HG03060 (cell line): Measurements from ENCODE around the gene CACNA2D3.

ENCODE experiments used
- ATAC-seq: cut with Tn5 transposase; IDR thresholded peaks from one replicate; pipeline ENCODE4 v1.9.1; 2021; ENCODE audit warnings: low read depth, moderate number of reproducible peaks; ENCODE audit not compliant: unreplicated experiment

The CACNA2D3 gene

DNA sequence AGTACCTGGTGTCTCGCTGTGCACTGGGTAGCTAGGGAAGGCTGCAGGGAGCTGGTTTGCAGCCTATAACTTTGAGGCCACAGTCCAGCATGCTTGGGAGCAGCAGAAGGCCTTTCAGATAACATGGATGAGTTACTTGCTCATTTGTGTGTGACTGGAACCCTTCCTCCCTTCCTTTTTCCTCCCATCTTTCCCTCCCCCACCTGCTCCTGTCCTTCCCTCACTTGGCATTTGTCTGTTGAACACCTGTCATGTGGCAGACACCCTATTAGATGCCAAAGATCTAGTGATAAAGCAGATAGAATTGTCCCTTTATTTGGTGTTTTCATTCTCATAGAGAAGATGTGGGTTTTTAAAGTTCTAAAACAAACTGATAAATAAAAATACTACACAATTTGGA, 733.9 kb downstream of the CACNA2D3 start:
- no peak for ATAC-seq

DNA sequence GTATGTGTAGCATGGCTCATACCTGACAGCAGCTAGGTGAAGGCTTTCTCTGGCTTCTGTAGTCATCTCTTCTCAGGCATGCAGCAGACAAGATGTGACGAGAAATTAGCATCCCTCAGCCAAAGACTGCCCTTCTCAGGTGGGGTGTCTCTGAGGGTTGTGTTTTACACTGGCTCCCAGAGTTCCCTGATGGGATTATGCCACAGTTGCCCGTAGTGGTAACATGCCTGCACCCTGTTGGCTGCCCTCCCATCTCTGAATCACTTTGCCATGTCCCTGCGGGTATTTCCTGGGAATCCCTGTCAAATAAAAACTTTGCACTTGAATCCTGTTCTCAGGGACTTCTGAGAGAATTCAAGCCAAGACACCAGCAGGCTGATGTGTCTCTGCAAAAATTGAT, 735.0 kb downstream of the CACNA2D3 start:
- no peak for ATAC-seq

GRCh38 chr3:54858093-54858785, 735.9 kb downstream of the CACNA2D3 start:
- no peak for ATAC-seq

GRCh38 chr3:54859184-54859583, 736.8 kb downstream of the CACNA2D3 start:
- ATAC-seq = no peak

- no peak for ATAC-seq
Measured at GRCh38 chr3:54861248-54862067, 739.1 kb downstream of the CACNA2D3 start.

GRCh38 chr3:54862526-54862925, 740.2 kb downstream of the CACNA2D3 start:
- no peak for ATAC-seq

DNA sequence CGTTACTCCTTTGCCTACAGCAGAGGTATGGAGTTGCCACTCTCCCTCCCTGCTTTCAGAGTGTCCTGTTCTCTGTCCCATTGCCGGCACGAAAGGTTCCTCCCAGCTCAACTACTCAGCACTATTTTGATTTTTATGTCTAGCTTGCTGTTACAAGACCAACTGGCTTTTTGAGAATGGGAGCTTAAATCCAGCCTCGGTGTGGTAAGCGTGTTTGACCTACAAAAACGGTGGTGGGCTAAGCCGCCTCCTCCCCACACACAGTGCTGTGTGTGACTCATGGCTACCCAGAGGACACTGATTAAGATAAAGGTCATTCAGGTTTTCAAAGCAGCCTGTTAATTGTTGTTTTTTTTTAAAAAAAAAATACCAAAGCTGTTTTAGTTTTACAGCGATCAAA, 741.0 kb downstream of the CACNA2D3 start:
- ATAC-seq = no peak

- ATAC-seq = no peak
Measured at GRCh38 chr3:54863786-54864185, 741.4 kb downstream of the CACNA2D3 start.

GRCh38 chr3:54865316-54865715, 743.0 kb downstream of the CACNA2D3 start:
- ATAC-seq = no peak

DNA sequence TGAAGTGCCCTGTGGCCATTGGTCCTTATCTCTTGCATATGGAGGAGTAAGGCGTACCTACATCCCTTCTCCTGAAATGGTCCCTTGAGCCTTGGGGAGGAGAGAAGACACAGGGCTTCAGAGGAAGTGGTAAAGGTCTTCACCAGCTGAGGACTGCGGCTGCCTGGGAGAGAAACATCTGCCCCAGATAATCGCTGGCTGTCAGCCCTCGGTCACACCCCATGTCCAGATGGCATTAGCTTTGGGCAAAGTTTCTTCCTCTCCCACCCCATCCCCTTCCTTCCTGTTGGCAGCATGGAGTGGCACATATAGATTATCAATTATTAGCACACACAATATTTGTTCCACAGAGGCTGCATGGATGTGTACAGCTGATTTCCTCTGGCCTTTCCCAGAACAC, 743.9 kb downstream of the CACNA2D3 start:
- ATAC-seq = no peak

GRCh38 chr3:54870423-54870822, 748.1 kb downstream of the CACNA2D3 start:
- no peak for ATAC-seq

DNA sequence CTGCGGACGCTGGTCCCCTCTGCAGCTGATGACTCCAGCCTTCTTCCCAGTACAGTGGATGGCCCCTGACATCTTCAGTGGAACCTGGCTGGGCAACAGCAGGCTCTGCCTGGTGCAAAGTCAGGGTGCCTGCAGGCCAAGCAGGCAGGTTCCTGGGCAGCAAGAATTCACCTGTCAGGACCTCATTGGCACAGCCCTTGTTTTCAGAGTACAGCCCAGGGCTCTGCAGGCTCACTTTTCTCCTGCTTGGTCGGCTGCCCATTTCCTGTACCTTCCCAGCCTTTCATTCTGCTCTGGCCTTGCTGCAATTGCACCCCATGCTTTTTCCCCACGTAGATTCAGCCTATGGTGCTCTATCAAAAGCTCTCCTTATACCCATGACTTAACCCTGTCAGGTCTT, 749.5 kb downstream of the CACNA2D3 start:
- ATAC-seq = no peak

DNA sequence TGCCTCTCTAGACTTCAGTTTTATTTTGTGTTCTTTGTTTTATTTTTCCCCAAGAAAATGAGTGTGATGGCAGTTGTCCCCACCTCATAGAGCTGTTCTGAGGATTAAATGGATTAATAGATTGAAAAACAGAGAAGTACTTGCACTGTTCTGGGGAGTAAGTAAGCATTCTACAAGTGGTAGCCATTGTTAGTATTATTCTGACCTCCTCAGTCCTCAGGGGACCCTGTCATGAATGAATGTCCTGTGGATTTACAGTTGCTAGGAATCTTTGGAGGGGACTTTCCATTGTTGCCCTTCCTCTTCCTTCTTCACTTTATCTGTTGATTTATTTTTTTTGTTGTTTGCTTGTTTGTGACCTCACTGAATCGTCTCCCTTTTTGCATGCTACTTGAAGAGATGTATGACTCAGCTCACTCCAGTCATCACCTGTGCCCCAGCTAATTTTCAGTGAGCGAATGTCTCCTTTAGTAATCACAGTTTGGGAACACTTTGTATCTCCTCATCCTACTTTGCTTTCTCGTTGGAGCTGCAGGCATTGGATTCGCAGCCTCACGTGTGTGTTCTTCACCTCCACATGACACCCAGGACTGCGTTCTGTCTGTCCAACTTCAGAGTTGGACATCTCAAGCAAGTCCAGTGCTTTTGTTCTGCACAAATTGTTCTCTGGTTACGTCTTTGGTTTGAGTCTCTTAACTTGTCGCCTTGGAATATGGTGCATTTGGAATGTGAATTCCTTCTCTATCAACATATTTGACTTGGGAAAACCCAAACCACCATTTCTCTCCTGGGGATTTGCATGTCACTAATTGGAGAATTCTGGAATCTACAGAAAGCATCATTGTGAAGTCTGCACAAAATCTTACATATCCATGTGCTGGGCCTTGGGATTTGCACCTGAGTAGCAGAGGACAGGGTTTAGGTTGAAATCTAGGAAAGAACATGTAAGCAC, 751.0 kb downstream of the CACNA2D3 start:
- no peak for ATAC-seq

- no peak for ATAC-seq
Measured at GRCh38 chr3:54874816-54875556, 752.6 kb downstream of the CACNA2D3 start.

DNA sequence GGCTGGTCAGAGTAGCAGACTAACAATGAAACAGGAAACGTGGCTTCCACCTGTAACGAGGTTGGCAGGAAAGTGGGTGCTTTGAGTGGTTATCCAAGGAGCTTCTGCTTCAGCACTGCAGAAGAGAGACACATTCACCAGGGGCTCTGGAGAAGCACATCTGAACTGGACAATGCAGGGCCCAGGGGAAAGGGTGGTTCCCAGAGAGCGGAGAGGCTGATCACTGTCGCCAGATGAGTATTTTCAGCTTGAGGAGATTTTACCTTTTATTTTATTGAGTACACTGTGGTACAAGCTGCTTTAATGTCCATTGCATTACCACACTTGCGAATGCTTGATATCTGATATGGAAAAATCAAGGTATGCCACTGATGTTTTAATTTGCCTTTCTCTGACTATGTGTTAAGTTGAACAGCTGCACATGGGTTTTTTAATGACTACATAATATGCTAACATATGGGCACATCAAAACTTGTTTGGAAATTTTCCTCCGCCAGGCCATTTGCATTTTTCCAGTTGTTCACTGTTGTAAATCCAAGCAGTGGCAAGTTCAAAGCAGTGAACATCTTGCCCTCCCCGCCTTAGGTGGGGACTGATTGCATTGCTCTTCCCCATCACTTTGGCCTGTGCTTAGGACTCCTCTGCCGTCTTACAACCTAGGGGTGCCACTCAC, 753.4 kb downstream of the CACNA2D3 start:
- ATAC-seq = no peak

DNA sequence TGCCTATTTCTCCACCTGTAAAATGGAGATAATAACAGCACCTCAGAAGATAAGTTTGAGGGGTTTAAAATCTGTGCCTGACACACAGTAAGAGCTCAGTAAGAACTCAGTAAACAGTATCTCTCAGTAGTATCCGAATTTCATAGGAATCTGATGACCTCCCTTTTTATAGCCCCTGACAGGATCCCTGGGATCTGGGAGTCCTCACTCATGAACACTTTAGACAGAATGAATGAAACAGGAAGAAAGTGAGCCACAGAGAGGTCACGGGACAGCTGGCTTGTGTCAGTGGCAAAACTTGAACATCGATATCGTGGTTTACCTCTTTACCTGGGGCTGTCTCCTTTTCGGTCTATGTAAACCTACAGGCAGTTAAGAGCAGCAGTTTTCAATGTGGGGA, 754.3 kb downstream of the CACNA2D3 start:
- no peak for ATAC-seq

DNA sequence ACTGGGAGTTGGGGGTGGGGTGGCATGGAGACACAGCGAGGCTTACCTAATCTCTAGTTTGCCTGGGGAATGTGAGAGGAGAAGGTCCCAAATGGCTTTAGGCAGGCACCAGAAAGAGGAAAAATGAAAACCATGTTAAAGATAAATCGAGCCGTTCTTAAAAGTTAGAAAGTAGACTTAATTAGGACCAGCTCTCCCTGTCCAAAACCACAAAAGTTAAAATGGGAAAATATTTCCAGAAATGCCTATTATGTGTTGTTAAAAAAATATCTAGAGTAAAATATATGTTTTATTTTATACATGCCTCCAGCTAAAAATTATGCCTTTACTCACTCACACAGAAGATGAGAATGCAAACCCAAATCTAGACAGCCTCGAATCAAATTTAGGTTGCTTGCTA, 755.4 kb downstream of the CACNA2D3 start:
- no peak for ATAC-seq

GRCh38 chr3:54878145-54878544, 755.8 kb downstream of the CACNA2D3 start:
- ATAC-seq = no peak

DNA sequence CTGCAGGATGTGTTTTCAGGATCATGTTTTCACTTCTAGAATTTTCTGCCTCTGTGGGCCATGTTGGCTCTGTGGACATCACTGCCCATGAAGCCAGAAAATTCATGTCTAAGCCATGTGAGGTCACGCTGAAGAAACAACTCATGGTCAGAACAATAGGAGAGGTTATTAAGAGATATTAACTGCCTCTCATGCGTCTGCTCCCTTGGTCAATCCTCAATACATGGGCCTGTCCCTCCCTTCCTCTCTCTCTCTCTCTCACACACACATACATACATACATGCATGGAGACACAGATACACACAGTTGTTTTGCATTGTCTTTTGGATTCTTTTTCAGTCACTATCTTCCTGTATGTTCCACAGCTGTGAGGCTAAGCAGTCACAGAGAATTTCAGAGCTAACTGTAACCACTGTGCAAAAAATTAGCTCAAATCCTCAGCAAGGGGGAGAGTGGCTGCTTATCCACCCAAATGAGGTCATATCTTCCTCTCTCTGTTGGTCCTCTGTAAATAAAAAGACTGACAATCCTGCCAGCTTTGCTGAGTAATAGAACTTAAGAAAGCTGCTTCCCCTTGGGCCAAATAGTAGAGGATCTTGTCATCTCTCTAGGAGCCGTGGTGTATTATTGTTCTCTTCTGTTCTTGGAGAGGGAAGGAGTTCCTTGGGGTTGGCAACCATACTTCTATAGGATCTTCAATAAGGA, 759.9 kb downstream of the CACNA2D3 start:
- no peak for ATAC-seq
